ENCODE measurements around the gene VN1R4.
"Not testable (repeated sequence)": the region's sequence is repeated elsewhere in the genome, so short reads cannot be mapped to it uniquely, and the experiment has no call there.

VN1R4 gene

GRCh38 chr19:53254411-53255341 lies 12.8 kb downstream of the VN1R4 start, which contains the start of gene ZNF677:
Gene ZNF677, minus strand, starts transcription at chr19:53254873. Its CDS starts 3,323 bp downstream, at chr19:53251550.
- H3K4me3 ChIP-seq: peak within 1 kb of the TSS; percentile 78 to 81
- TF ChIP-seq CTCF (IDR thresholded peaks at IDR 0.05): no peak
- peak within 1 kb of the TSS; percentile 81 to 89 for H3K27ac ChIP-seq
- DNase-seq: peak; percentile 90 to 96
- H3K4me1 ChIP-seq: peaks cover 0 to 15% (median 10%) of the 10 kb centered on the region in 4 donors
- H3K27me3 ChIP-seq: no peaks in the 10 kb centered on the region
- peaks cover 0 to 15% (median 10%) of the 10 kb centered on the region in 3 donors for H3K9me3 ChIP-seq
- intact Hi-C loops (cut with DNase I; ENCODE audit: low total_unique reads): loop anchor here (10.0 kb wide), 2 partner anchors 60 to 70 kb away; partner anchors contain the start of gene ZNF665
- H3K36me3 ChIP-seq: peaks cover 32 to 35% (median 33%) of the 10 kb centered on the region in 3 donors

- H3K36me3 ChIP-seq: peaks cover 94 to 97% (median 96%) of the 10 kb centered on the region in 3 donors
- DNase-seq: no peak
- intact Hi-C loops (cut with DNase I; ENCODE audit: low total_unique reads): no loop called here
- no peaks in the 10 kb centered on the region for H3K27me3 ChIP-seq
- H3K9me3 ChIP-seq: peaks cover 13 to 76% (median 74%) of the 10 kb centered on the region in 3 donors
- no peak overlapping the region for H3K27ac ChIP-seq
- no peak for TF ChIP-seq CTCF (IDR thresholded peaks at IDR 0.05)
- no peak overlapping the region for H3K4me3 ChIP-seq
- H3K4me1 ChIP-seq: no peaks in the 10 kb centered on the region
Observed at GRCh38 chr19:53246498-53246897, 21.0 kb downstream of the VN1R4 start.

GRCh38 chr19:53237114-53237777 lies 30.3 kb downstream of the VN1R4 start:
- no peak for DNase-seq
- H3K27ac ChIP-seq: no peak overlapping the region
- H3K36me3 ChIP-seq: peaks cover 56 to 96% (median 91%) of the 10 kb centered on the region in 3 donors
- H3K27me3 ChIP-seq: no peaks in the 10 kb centered on the region
- H3K4me1 ChIP-seq: no peaks in the 10 kb centered on the region
- intact Hi-C loops (cut with DNase I; ENCODE audit: low total_unique reads): no loop called here
- H3K4me3 ChIP-seq: no peak overlapping the region
- TF ChIP-seq CTCF (IDR thresholded peaks at IDR 0.05): no peak
- peaks cover 25 to 100% (median 100%) of the 10 kb centered on the region in 3 donors for H3K9me3 ChIP-seq

GRCh38 chr19:53224606-53225005 lies 42.9 kb downstream of the VN1R4 start:
- no peak overlapping the region for H3K27ac ChIP-seq
- H3K4me1 ChIP-seq: no peaks in the 10 kb centered on the region
- peaks cover 9 to 89% (median 78%) of the 10 kb centered on the region in 3 donors for H3K9me3 ChIP-seq
- H3K36me3 ChIP-seq: peaks cover 5 to 32% (median 19%) of the 10 kb centered on the region in 3 donors
- no peak overlapping the region for H3K4me3 ChIP-seq
- no peak for TF ChIP-seq CTCF (IDR thresholded peaks at IDR 0.05)
- DNase-seq: no peak
- intact Hi-C loops (cut with DNase I; ENCODE audit: low total_unique reads): no loop called here
- no peaks in the 10 kb centered on the region for H3K27me3 ChIP-seq

GRCh38 chr19:53222716-53223115 lies 44.8 kb downstream of the VN1R4 start:
- intact Hi-C loops (cut with DNase I; ENCODE audit: low total_unique reads); DNase-seq; H3K27me3 ChIP-seq; H3K27ac ChIP-seq; H3K4me1 ChIP-seq; H3K4me3 ChIP-seq: not testable (repeated sequence)
- H3K9me3 ChIP-seq: peaks cover 7 to 89% (median 77%) of the 10 kb centered on the region in 3 donors
- peaks cover under 1 to 24% (median 15%) of the 10 kb centered on the region in 3 donors for H3K36me3 ChIP-seq

All from tibial artery (tissue), 4 donors.